ENCODE measurements around the gene IGFN1.

- TF ChIP-seq SUZ12 (IDR thresholded peaks at IDR 0.05; ENCODE audit: extremely low read depth, insufficient read depth, insufficient read length), result no peak
- TF ChIP-seq ZNF274 (IDR thresholded peaks at IDR 0.05; ENCODE audit: low read depth, low read length), result no peak
- no peak for TF ChIP-seq YY1 (IDR thresholded peaks at IDR 0.05; ENCODE audit: insufficient read depth, insufficient read length)
Measured at GRCh38 chr1:201218409-201218808, 27.8 kb downstream of the IGFN1 start.
